ENCODE measurements around the gene DOCK2. TPM values are rescaled to one million over a fixed set of nuclear protein-coding genes. Genes with fewer than 3 reads are reported as not detected.

DOCK2 gene
- total RNA-seq, 2 experiments from 2014 or later, result 161 to 205 TPM

DNA sequence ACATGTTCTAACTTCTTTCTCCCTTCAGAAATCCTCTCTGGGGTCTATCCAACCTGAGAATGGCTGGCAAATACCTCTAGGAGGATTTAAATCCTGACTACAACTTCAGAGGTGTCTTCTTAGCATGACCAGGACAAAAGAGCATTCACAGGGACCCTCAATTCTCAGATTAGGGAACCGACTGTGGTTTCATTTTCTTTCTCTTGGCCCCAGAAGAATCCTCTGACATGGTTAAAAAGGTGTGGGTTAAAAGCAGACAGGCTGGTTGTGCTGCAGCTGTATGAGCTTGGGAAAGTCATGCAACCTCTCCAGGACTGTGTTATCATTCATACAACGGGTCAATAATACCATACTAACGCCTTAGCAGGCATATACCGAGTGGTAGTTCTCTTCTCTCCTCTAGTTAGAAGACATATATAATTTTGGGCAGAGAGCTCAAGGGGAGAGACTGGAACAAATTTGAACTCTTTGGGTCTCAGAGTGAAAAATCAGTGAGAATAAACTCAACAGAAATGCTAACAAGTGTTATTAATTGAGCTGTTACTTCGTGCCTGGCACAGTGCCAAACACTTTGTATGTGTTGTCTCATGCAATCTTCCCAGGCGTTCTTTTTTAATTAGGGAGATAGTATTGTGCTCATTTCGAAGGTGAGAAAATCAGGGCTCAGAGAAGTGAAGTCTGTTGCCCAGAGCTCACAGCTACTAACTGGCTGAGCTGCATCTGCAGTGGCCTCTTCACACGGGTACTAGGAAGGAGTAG, 308.0 kb downstream of the DOCK2 start:
- no peaks in the 10 kb centered on the region for H3K9me3 ChIP-seq (ENCODE audit: low read length)

GRCh38 chr5:169945831-169946261, 308.8 kb downstream of the DOCK2 start:
- POLR2A ChIA-PET, result interaction anchor here (0.6 kb wide), 2 partner anchors 128 to 1933 kb away, joined by 3 read pairs; no protein-coding TSS in a partner anchor
- CTCF ChIA-PET (ENCODE audit: unreplicated experiment), result interaction anchor here (1.2 kb wide), 1 partner anchor 24 kb away, joined by 3 read pairs; no protein-coding TSS in a partner anchor
- H4K20me1 ChIP-seq (ENCODE audit: insufficient read depth, low read length), result no peaks in the 10 kb centered on the region
- no peaks in the 10 kb centered on the region for H3K79me2 ChIP-seq (ENCODE audit: insufficient read depth, low read depth, low read length)
- no peaks in the 10 kb centered on the region for H3K9me2 ChIP-seq (ENCODE audit: insufficient read depth, low read length)
- intact Hi-C loops (cut with micrococcal nuclease; ENCODE audit: unreplicated experiment), result no loop called here
- H2AFZ ChIP-seq (ENCODE audit: low read length), result no peak overlapping the region
- BruUV-seq (replicated peaks), result no TSS peak
- no peak for DNase-seq (ENCODE audit: low spot score)
- no peak overlapping the region for H3K4me2 ChIP-seq (ENCODE audit: low read length)
- no peaks in the 10 kb centered on the region for H3K9me3 ChIP-seq (ENCODE audit: low read length)
- peaks cover 24% of the 10 kb centered on the region; the same call in 1 of the 2 replicates for H3K36me3 ChIP-seq (ENCODE audit: insufficient read depth, low read length)
- no peak overlapping the region for H3K27ac ChIP-seq (ENCODE audit: low read depth, low read length, poor library complexity, severe bottlenecking)
- TF ChIP-seq EZH2phosphoT487 (IDR thresholded peaks at IDR 0.05; ENCODE audit: borderline replicate concordance, low read depth, low read length), result no peak
- TF ChIP-seq, protein P1, sequence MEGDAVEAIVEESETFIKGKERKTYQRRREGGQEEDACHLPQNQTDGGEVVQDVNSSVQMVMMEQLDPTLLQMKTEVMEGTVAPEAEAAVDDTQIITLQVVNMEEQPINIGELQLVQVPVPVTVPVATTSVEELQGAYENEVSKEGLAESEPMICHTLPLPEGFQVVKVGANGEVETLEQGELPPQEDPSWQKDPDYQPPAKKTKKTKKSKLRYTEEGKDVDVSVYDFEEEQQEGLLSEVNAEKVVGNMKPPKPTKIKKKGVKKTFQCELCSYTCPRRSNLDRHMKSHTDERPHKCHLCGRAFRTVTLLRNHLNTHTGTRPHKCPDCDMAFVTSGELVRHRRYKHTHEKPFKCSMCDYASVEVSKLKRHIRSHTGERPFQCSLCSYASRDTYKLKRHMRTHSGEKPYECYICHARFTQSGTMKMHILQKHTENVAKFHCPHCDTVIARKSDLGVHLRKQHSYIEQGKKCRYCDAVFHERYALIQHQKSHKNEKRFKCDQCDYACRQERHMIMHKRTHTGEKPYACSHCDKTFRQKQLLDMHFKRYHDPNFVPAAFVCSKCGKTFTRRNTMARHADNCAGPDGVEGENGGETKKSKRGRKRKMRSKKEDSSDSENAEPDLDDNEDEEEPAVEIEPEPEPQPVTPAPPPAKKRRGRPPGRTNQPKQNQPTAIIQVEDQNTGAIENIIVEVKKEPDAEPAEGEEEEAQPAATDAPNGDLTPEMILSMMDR (conservative IDR thresholded peaks at IDR 0.05; ENCODE audit: low read length), result no peak
- no peak overlapping the region for H3K4me3 ChIP-seq (ENCODE audit: low read depth, low read length, poor library complexity, severe bottlenecking)
- no peaks in the 10 kb centered on the region for H3K4me1 ChIP-seq (ENCODE audit: insufficient read depth, low read length, poor library complexity, severe bottlenecking)

More for the DNA sequence above, 308.0 kb downstream of the DOCK2 start:
- CTCF ChIA-PET (ENCODE audit: unreplicated experiment), result interaction anchor here (0.6 to 1.2 kb wide), 2 partner anchors 15 to 23 kb away, joined by 3 to 5 read pairs; no protein-coding TSS in a partner anchor
- no peaks in the 10 kb centered on the region for H4K20me1 ChIP-seq (ENCODE audit: insufficient read depth, low read length)
- H3K27ac ChIP-seq (ENCODE audit: low read depth, low read length, poor library complexity, severe bottlenecking), result no peak overlapping the region
- no peaks in the 10 kb centered on the region for H3K79me2 ChIP-seq (ENCODE audit: insufficient read depth, low read depth, low read length)
- no peak overlapping the region for H3K4me3 ChIP-seq (ENCODE audit: low read depth, low read length, poor library complexity, severe bottlenecking)
- no TSS peak for BruUV-seq (replicated peaks)
- no peak overlapping the region for H3K4me2 ChIP-seq (ENCODE audit: low read length)
- intact Hi-C loops (cut with micrococcal nuclease; ENCODE audit: unreplicated experiment), result no loop called here
- no peaks in the 10 kb centered on the region for H3K9me2 ChIP-seq (ENCODE audit: insufficient read depth, low read length)
- DNase-seq (ENCODE audit: low spot score), result no peak
- TF ChIP-seq, protein P1 (conservative IDR thresholded peaks at IDR 0.05; ENCODE audit: low read length), result no peak
- no peak for TF ChIP-seq EZH2phosphoT487 (IDR thresholded peaks at IDR 0.05; ENCODE audit: borderline replicate concordance, low read depth, low read length)
- no peaks in the 10 kb centered on the region for H3K4me1 ChIP-seq (ENCODE audit: insufficient read depth, low read length, poor library complexity, severe bottlenecking)
- no peak overlapping the region for H2AFZ ChIP-seq (ENCODE audit: low read length)
- POLR2A ChIA-PET, result interaction anchor here (0.6 kb wide), 2 partner anchors 129 to 1933 kb away, joined by 3 read pairs; no protein-coding TSS in a partner anchor
- peaks cover 17% of the 10 kb centered on the region; the same call in 1 of the 2 replicates for H3K36me3 ChIP-seq (ENCODE audit: insufficient read depth, low read length)

Measured in OCI-LY7 (cell line).